Measurements from ENCODE around the gene PLEKHA7. TPM values are rescaled to one million over a fixed set of nuclear protein-coding genes. Genes with fewer than 3 reads are reported as not detected.

PLEKHA7 gene
- total RNA-seq, 1 experiment from 2014 or later, result 7.2 TPM

- no peak overlapping the region for H3K4me2 ChIP-seq (ENCODE audit: low read length)
- peaks cover 28 to 53% of the 10 kb centered on the region in 2 experiments for H3K4me1 ChIP-seq (ENCODE audit: control insufficient read depth in 1 of 2, insufficient read depth in 2 of 2, low read length in 2 of 2)
- DNase-seq (ENCODE audit: low read depth, low spot score), result no peak
- no peak for ATAC-seq
- no peaks in the 10 kb centered on the region for H3K79me2 ChIP-seq (ENCODE audit: insufficient read depth, low read length)
- intact Hi-C loops (cut with micrococcal nuclease), result loop anchor here (5.0 kb wide), 1 partner anchor 147 kb away; no protein-coding TSS in a partner anchor
- no peak overlapping the region for H3K4me3 ChIP-seq (replicated peaks in 1 of 2; ENCODE audit: low read depth in 1 of 2, low read length in 2 of 2)
- no peaks in the 10 kb centered on the region for H3K9me3 ChIP-seq (ENCODE audit: control insufficient read depth in 1 of 2, insufficient read depth in 1 of 2, low read depth in 1 of 2, low read length in 2 of 2)
- no peaks in the 10 kb centered on the region for H3K36me3 ChIP-seq (ENCODE audit: control insufficient read depth in 1 of 2, insufficient read depth in 2 of 2, low read length in 2 of 2)
- POLR2A ChIA-PET, result no interaction called here
- no peaks in the 10 kb centered on the region for H3K27me3 ChIP-seq (ENCODE audit: insufficient read depth, low read length)
- no peak overlapping the region for H2AFZ ChIP-seq (ENCODE audit: low read depth, low read length, poor library complexity, severe bottlenecking)
- H3K9ac ChIP-seq (ENCODE audit: low read length), result no peak overlapping the region
- CTCF ChIA-PET, result interaction anchor here (1.8 kb wide), 1 partner anchor 273 kb away, joined by 4 read pairs; no protein-coding TSS in a partner anchor
- H3K27ac ChIP-seq (ENCODE audit: low read depth, low read length), result no peak overlapping the region
- no peaks in the 10 kb centered on the region for H3K9me2 ChIP-seq (ENCODE audit: insufficient read depth)
- RAD21 ChIA-PET (ENCODE audit: low non-redundant PET in 1 of 2, low total read pairs in 2 of 2, uncharacterized antibody in 2 of 2, unreplicated experiment in 2 of 2), result no interaction called here
- BruUV-seq (replicated peaks), result no TSS peak
- no peaks in the 10 kb centered on the region for H4K20me1 ChIP-seq (ENCODE audit: insufficient read depth)
- TF ChIP-seq EZH2 (IDR thresholded peaks at IDR 0.05) (no peak), RAD21 (IDR thresholded peaks at IDR 0.05; ENCODE audit: low read depth) (no peak), TCF7L2 (IDR thresholded peaks at IDR 0.05; ENCODE audit: borderline replicate concordance, extremely low read depth, insufficient read depth, insufficient read length) (no peak), MAX (IDR thresholded peaks at IDR 0.05) (no peak), SIN3A (IDR thresholded peaks at IDR 0.05; ENCODE audit: low read depth) (no peak), CBX3 (IDR thresholded peaks at IDR 0.05; ENCODE audit: low read depth) (no peak), CEBPB (IDR thresholded peaks at IDR 0.05; ENCODE audit: low read depth) (no peak), REST (IDR thresholded peaks at IDR 0.05; ENCODE audit: low read depth) (no peak), ZFX (IDR thresholded peaks at IDR 0.05) (no peak), ELF1 (IDR thresholded peaks at IDR 0.05; ENCODE audit: borderline replicate concordance, low read depth) (no peak), POLR2A (IDR thresholded peaks at IDR 0.05; ENCODE audit: borderline replicate concordance, extremely low read depth, insufficient read depth, insufficient read length) (no peak), SP1 (IDR thresholded peaks at IDR 0.05; ENCODE audit: low read depth) (no peak), FOSL1 (IDR thresholded peaks at IDR 0.05; ENCODE audit: low read depth) (no peak)
Measured at GRCh38 chr11:16789560-16790485, 224.4 kb downstream of the PLEKHA7 start.
